GM12864 (cell line): ENCODE measurements around the gene RCSD1.

Experiments used
- DNase-seq: peaks from one replicate; pipeline ENCODE4 v3.0.0-alpha.2; 2011; ENCODE audit warnings: low read depth
- H3K4me3 ChIP-seq: 2 replicates; pipeline ENCODE4 v1.5.1; 2011; ENCODE audit warnings: mild to moderate bottlenecking, low read depth, low read length, control low read depth
- CTCF ChIP-seq: IDR thresholded peaks from 2 replicates; pipeline ENCODE4 v1.5.1; 2011; ENCODE audit warnings: low read depth, mild to moderate bottlenecking, moderate library complexity, low read length, control low read depth, inconsistent platforms; ENCODE audit errors: missing control alignments

The RCSD1 gene

GRCh38 chr1:167588361-167588760, 41.7 kb upstream of the RCSD1 start:
- no peak for DNase-seq
- no peak overlapping the region for H3K4me3 ChIP-seq
- no peak for TF ChIP-seq CTCF

- no peak for DNase-seq
- H3K4me3 ChIP-seq, result no peak overlapping the region
- TF ChIP-seq CTCF, result no peak
Measured at GRCh38 chr1:167592475-167592874, 37.6 kb upstream of the RCSD1 start.

GRCh38 chr1:167593860-167594259, 36.2 kb upstream of the RCSD1 start:
- DNase-seq, result no peak
- no peak overlapping the region for H3K4me3 ChIP-seq
- TF ChIP-seq CTCF, result no peak

- DNase-seq, result no peak
- no peak overlapping the region for H3K4me3 ChIP-seq
- no peak for TF ChIP-seq CTCF
Measured at GRCh38 chr1:167594822-167595221, 35.2 kb upstream of the RCSD1 start.

- no peak overlapping the region for H3K4me3 ChIP-seq
- peak; percentile 60 for TF ChIP-seq CTCF
- DNase-seq, result peak; percentile 49
Measured at GRCh38 chr1:167599957-167600581, 30.0 kb upstream of the RCSD1 start.

- no peak overlapping the region for H3K4me3 ChIP-seq
- DNase-seq, result no peak
- TF ChIP-seq CTCF, result no peak
Measured at GRCh38 chr1:167601442-167602383, 28.3 kb upstream of the RCSD1 start.
